Activated naive CD4-positive, alpha-beta T cell treated with Interleukin-2 at 50 U/mL for 16 hours (primary cell): ENCODE data around the gene CLDN4.
"Not testable (repeated sequence)": the region's sequence is repeated elsewhere in the genome, so short reads cannot be mapped to it uniquely, and the experiment has no call there.

Experiments
- DNase-seq: peaks from one replicate; pipeline ENCODE4 v3.0.0-alpha.2; 2020

The CLDN4 gene

DNA sequence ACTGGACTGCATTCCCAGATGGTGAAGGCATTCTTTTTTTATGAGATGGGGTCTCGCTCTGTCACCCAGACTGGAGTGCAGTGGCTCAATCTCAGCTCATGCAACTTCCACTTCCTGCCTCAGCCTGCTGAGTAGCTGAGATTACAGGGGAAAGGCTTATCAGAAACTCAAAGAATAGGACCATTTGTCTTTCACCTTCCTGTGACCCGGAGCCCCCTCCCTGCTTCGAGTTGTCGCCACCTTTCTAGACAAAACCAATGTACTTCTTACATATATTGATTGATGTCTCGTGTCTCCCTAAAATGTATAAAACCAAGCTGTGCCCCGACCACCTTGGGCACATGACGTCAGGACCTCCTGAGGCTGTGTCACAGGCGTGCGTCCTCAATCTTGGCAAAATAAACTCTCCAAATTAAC lies 13.3 kb downstream of the CLDN4 start:
- DNase-seq: no peak

- DNase-seq: no peak
Measured at GRCh38 chr7:73844848-73845460, 14.2 kb downstream of the CLDN4 start.

DNA sequence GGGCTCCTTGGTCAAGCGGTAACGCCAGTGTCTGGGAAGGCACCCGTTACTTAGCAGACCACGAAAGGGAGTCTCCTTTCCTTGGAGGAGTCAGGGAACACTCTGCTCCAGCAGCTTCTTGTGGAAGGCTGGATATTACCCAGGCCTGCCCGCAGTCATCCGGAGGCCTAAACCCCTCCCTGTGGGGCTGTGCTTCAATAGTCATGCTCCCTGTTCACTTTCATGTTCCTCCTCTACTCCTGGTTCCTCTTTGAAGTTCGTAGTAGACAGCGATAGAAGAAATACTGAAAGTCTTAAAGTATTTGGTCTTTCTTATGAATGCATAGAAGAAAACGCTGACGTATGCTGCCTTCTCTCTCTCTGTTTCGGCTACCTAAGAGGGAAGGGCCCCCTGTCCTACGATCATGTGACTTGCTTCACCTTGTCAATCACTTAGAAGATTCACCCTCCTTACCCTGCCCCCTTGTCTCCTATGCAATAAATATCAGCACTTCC lies 15.0 kb downstream of the CLDN4 start:
- not testable (repeated sequence) for DNase-seq

GRCh38 chr7:73847941-73848723 lies 17.3 kb downstream of the CLDN4 start:
- DNase-seq: no peak

GRCh38 chr7:73850781-73851207 lies 20.0 kb downstream of the CLDN4 start:
- DNase-seq: no peak

DNA sequence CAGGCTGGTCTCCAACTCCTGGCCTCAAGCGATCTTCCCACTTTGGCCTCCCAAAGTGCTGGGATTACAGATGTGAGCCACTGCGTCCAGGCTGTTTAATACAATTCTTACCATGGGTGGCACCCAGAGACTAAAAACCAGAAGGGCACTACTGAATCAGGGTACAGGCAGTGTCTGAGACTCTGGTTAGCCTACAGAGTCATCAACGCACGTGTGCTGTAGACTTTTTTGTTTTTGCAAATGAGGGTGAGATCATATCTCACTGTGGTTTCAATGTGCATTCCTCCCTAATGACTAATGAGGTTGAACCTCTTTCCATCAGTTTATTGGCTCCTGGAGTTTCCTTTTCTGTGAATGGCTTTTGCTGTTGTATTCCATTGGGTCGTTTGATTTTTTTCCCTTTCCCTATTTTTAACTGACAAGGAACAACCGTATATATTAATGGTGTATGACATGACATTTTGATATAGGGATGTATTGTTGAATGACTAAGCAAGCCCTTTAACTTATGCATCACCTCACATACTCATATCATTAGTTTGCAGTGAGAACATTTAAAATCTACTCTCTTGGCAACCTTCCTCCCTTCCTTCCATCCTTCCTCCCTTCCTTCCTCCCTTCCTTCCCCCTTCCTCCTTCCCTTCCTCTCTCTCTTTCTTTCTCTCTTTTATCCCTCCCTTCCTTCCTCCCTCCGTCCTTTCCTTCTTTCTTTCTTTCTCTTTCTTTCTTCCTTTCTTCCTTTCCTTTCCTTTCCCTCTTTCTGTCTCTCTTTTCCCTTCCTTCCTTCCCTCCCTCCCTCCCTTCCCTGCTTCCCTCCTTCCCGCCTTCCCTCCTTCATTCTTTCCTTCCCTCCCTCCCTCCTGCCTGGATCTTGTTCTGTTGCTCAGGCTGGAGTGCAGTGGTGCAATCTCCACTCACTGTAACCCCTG lies 20.9 kb downstream of the CLDN4 start:
- DNase-seq: peak; percentile 24

DNA sequence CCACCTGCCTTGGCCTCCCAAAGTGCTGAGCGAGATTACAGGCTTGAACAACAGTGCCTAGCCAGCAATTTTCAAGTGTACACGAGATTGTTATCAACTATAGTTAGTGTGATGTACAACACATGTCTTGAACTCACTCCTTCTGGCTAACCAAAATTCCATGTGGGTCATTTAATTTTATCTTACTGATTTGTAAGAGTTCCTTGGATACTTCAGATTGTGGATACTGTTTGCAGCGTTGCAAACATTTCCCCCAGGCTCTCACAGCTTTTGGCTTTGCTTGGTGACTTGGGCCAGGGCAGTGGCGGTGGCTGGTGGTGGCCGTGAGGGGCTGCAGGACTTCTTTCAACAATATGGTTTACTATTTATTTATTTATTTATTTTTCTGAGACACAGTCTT lies 21.7 kb downstream of the CLDN4 start:
- DNase-seq: no peak

GRCh38 chr7:73856941-73857340 lies 26.1 kb downstream of the CLDN4 start:
- DNase-seq: no peak

DNA sequence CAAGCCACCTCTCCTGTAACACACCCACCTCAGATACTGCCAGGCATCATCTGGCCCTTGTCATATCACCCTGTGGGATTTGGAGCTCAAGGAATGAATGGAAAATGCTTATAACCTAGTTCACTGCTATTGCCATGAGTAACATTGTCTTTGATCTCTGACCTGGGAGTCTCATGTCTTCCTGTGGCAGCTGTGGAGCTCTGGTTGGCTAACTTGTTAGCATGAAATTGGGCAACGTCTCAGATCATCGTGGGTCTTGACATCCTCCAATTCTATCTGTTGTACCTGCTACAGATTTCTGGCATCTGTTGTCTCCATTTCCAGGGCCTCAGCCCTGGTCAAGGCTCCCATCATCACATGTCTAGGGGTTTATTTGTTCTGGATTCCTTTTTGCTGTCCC lies 28.0 kb downstream of the CLDN4 start:
- no peak for DNase-seq

DNA sequence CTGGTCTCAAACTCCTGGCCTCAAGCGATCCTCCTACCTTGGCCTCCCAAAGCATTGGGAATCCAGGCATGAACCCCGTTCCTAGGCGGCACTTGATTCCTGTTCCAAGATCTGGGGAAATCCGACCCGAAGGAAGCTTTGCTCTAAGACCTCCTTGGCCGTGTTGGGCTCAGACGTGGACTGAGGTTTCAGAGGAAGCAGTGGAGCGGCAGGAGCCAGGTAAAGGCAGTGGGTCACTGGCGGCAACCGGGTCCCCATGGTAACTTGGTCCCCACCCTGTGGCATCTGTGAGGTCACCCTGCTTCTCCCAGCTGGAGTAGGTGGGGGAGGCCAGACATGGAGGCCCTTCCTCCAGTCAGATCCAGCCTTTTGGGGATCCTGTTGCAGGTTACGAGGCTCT lies 30.1 kb downstream of the CLDN4 start, which contains the start of gene TMEM270:
TSS of gene TMEM270 (plus strand) at position 301 of the 400 bp plus-strand sequence. CDS start at position 337, 36 bp downstream.
- no peak for DNase-seq

DNA sequence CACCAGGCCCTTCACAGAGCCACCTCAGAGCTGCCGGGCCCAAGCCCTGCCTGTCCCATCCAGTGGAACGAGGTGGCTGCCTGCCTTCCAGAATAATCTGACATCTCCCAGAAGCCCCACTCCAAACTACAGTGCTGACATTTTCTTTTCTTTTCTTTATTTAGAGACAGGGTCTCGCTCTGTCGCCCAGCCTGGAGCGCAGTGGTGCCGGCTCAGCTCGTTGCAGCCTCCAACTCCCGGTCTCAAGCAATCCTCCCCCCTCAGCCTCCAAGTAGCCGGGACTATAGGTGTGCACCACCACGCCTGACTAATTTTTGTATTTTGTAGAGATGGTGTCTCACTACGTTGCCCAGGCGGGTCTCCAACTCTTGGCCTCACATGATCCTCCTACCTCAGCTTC lies 30.5 kb downstream of the CLDN4 start:
- DNase-seq: no peak

- no peak for DNase-seq
Measured at GRCh38 chr7:73864981-73865711, 34.4 kb downstream of the CLDN4 start.

GRCh38 chr7:73865738-73866445 lies 35.1 kb downstream of the CLDN4 start:
- DNase-seq: no peak

DNA sequence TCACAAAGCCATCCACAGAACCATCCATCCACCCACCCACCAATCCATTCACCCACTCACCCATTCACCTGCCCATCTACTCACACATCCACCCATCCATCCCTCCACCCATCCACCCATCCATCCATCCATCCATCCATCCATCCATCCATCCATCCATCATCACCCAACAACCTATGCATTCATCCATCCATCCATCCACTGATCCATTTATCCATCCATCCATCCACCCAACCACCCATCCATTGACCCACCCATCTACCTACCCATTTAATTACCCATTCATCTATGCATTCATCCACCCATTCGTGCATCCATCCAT lies 35.6 kb downstream of the CLDN4 start:
- no peak for DNase-seq

GRCh38 chr7:73869011-73869798 lies 38.4 kb downstream of the CLDN4 start:
- DNase-seq: no peak

GRCh38 chr7:73870041-73870492 lies 39.3 kb downstream of the CLDN4 start:
- DNase-seq: no peak

DNA sequence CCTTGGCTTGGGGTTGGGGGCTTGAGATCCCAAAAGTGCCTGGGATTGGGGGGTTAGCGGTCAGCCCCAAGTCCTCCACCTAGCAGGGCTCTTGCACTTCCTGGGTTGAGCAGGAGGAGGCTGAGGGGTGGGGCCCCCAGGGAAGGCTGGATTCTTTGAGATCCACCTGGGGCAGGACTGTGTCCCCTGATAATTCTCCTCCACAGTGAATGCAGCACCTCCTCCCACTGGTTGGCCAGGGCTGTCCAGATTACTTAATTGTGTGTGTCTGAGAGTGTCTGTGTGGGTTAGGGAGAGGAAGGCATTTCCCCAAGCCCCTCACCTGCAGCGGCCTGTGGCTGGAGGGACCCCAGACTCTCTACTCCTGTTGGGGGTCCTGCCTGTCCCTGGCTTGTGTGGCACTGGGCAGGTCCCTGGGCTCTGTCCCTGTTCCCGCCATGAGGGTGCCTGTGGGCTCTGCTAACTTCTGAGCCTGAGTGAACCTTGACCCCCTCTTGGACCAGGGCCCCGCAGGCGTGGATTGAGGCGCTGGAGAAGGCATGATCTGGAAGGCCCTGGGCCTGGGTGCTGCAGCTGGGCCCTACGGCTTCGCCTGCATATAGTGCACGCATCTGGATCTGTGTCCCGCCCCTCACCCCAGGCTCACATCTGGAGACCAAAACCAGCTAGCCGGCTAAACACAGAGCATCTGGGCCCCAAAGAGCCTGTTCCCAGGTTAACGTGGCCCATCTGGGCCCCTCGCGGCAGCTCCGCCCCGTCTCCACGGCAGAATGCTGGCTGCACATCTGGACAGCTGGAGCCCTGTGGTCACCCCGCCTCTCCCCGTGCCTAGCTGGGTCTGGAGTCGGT lies 40.6 kb downstream of the CLDN4 start:
- no peak for DNase-seq

- no peak for DNase-seq
Measured at GRCh38 chr7:73872056-73872908, 41.5 kb downstream of the CLDN4 start.

DNA sequence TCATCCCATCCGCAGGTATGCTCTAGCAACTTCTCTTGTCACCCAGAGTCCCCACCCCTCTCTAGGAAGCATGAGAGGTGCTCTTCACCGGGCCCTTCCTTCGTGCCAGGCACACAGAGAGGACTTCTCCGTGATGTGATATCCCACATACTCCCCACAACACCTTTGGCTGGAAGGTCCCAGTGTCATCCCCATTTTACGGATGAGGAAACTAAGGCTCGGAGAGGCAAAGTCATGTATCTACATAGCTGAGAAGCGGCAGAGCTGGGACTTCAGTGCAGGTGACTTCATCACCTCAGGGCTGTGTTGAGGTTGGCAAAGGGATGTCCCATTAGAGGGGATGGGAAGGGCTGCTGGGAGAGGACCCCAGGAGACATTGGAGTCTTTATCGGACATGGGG lies 45.6 kb downstream of the CLDN4 start:
- no peak for DNase-seq
